ENCODE results near the gene SNRPB.

Gene SNRPB

GRCh38 chr20:2430538-2430937, 40.1 kb downstream of the SNRPB start:
- in situ Hi-C loops (cut with HindIII; ENCODE audit: low sequenced_read_pairs): no loop called here

DNA sequence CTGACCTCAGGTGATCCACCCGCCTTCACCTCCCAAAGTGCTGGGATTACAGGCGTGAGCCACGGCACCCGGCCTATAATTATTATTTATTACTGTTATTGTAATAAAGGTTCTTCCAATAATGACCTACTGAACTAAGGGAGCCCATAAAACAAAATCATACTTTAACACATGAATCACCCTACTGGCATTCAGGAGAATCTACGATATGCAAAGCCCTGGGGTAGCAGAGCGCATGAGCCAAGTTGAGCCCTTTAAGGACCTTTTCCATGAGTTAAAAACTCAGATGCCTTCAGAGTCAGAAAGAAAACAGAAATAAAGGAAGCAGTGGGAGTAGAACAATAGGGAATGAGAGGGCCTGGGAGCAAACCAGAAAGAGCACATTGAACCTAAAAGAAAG, 41.5 kb downstream of the SNRPB start:
- in situ Hi-C loops (cut with HindIII; ENCODE audit: low sequenced_read_pairs): no loop called here

DNA sequence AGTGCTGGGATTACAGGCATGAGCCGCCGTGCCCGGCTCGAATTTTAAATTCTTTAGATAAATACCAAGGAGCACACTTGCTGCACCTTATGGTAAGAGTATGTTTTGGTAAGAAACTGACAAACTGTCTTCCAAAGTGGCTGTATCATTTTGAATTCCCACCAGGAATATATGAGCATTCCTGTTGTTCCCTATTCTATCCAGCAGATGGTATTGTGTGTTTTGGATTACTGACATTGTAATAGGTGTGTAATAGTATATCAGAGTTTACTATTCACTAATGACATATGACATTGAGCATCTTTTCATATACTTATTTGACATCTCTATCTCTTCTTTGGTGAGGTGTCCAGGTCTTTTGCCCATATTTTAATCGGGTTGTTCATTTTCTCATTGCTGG, 49.3 kb downstream of the SNRPB start:
- in situ Hi-C loops (cut with HindIII; ENCODE audit: low sequenced_read_pairs): no loop called here

GRCh38 chr20:2420510-2420909, 50.1 kb downstream of the SNRPB start:
- in situ Hi-C loops (cut with HindIII; ENCODE audit: low sequenced_read_pairs): no loop called here

- in situ Hi-C loops (cut with HindIII; ENCODE audit: low sequenced_read_pairs): no loop called here
Observed at GRCh38 chr20:2418388-2418787, 52.2 kb downstream of the SNRPB start.

DNA sequence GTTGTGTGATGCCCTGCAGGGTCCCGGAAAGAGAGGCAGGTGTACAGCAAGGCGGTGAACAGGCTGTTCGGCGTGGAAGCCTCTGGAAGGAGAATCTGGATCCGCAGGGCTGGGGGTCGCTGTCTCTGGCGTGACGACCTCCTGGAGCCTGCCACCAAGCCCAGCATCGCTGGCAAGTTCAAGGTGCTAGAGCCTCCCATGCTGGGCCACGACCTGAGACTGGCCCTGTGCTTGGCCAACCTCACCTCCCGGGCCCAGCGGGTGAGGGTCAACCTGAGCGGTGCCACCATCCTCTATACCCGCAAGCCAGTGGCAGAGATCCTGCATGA, 53.4 kb downstream of the SNRPB start:
- in situ Hi-C loops (cut with HindIII; ENCODE audit: low sequenced_read_pairs): no loop called here

DNA sequence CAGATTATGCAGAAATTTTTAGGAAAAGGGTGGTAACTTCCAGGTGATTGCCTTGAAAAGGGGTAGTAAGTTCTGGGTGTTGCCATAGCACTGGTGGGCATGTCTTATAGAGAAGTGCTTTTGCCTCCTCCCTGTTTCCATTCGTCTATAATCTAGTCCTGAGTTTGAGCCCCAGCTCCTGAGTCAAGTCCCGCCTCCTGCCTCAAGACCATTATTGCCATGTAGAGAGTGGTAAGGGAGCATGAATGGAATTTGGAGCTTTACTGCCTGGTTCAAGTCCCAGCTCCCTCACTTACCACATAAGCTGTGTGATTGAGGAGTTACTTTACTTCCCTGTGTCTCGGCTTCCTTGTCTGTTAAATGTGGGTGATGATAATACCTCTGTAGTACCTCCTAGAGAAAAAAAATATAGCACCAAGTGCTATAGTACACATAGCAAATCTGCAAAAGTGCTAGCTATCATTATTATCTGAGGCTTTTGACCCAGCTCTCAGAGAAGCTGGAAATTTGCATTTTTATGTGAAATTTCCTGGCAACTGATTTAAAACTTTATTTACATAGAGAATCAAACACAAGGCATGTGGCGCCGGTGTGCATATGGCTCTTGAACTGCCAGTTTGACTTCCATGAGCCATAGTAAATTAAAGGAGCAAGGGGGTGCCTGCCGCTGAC, 53.9 kb downstream of the SNRPB start:
- in situ Hi-C loops (cut with HindIII; ENCODE audit: low sequenced_read_pairs): no loop called here

Data from DLD1 (cell line).